Progenitor cell of endocrine pancreas (in vitro differentiated cells): Measurements from ENCODE around the gene LUC7L. TPM values are rescaled to one million over a fixed set of nuclear protein-coding genes. Genes with fewer than 3 reads are reported as not detected.

Source experiments
- DNase-seq: peaks from one replicate; pipeline ENCODE4 v3.0.0; 2021; ENCODE audit warnings: low spot score; ENCODE audit not compliant: unreplicated experiment
- H3K27ac Mint-ChIP-seq: 2 replicates; pipeline ENCODE4 v1.8.0; 2021; ENCODE audit warnings: mild to moderate bottlenecking, moderate library complexity, mixed read lengths
- H3K27me3 Mint-ChIP-seq: 2 replicates; pipeline ENCODE4 v1.8.0; 2021; ENCODE audit warnings: mixed read lengths
- H3K36me3 Mint-ChIP-seq: 2 replicates; pipeline ENCODE4 v1.8.0; 2022; ENCODE audit warnings: mixed read lengths; ENCODE audit not compliant: insufficient read depth
- H3K4me1 Mint-ChIP-seq: 2 replicates; pipeline ENCODE4 v1.8.0; 2021; ENCODE audit warnings: low read depth, mixed read lengths
- H3K4me3 Mint-ChIP-seq: 2 replicates; pipeline ENCODE4 v1.8.0; 2021; ENCODE audit warnings: low read depth, mild to moderate bottlenecking, moderate library complexity, mixed read lengths
- H3K9me3 Mint-ChIP-seq: 2 replicates; pipeline ENCODE4 v1.8.0; 2021; ENCODE audit warnings: low read depth, mixed read lengths
- total RNA-seq: library from RNA; stranded (reverse); gene quantifications from 2 replicates; pipeline ENCODE4 v1.2.1, GENCODE V29; 2021
- TF ChIP-seq, protein P1 (sequence below): fragments of 200-600 bp; sonication (generic); IDR thresholded peaks from one replicate; pipeline ENCODE4 v1.5.0; 2021; ENCODE audit warnings: antibody characterized with exemption, mild to moderate bottlenecking; ENCODE audit not compliant: unreplicated experiment

The LUC7L gene
- total RNA-seq, 1 donor from 2014 or later, result 229 TPM

- DNase-seq, result no peak
- Mint-ChIP-seq H3K27me3 (no peaks in the 10 kb centered on the region), H3K36me3 (peaks cover 3% of the 10 kb centered on the region), H3K4me1 (peaks cover 2% of the 10 kb centered on the region), H3K9me3 (no peaks in the 10 kb centered on the region), H3K27ac (peak overlapping the region; percentile 80), H3K4me3 (no peak overlapping the region)
- TF ChIP-seq, protein P1, sequence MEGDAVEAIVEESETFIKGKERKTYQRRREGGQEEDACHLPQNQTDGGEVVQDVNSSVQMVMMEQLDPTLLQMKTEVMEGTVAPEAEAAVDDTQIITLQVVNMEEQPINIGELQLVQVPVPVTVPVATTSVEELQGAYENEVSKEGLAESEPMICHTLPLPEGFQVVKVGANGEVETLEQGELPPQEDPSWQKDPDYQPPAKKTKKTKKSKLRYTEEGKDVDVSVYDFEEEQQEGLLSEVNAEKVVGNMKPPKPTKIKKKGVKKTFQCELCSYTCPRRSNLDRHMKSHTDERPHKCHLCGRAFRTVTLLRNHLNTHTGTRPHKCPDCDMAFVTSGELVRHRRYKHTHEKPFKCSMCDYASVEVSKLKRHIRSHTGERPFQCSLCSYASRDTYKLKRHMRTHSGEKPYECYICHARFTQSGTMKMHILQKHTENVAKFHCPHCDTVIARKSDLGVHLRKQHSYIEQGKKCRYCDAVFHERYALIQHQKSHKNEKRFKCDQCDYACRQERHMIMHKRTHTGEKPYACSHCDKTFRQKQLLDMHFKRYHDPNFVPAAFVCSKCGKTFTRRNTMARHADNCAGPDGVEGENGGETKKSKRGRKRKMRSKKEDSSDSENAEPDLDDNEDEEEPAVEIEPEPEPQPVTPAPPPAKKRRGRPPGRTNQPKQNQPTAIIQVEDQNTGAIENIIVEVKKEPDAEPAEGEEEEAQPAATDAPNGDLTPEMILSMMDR, result no peak
Measured at GRCh38 chr16:245105-245504, 15.9 kb upstream of the LUC7L start.

- Mint-ChIP-seq H3K36me3 (peaks cover 3% of the 10 kb centered on the region), H3K9me3 (no peaks in the 10 kb centered on the region), H3K27ac (no peak overlapping the region), H3K4me1 (peaks cover 2% of the 10 kb centered on the region), H3K27me3 (no peaks in the 10 kb centered on the region), H3K4me3 (no peak overlapping the region)
- no peak for DNase-seq
- TF ChIP-seq, protein P1, result no peak
Measured at GRCh38 chr16:243348-243747, 14.1 kb upstream of the LUC7L start.

- H3K9me3 Mint-ChIP-seq, result no peaks in the 10 kb centered on the region
- no peak overlapping the region for H3K27ac Mint-ChIP-seq
Measured at GRCh38 chr16:242281-242680, 13.0 kb upstream of the LUC7L start.

GRCh38 chr16:240559-240958 is 11.3 kb upstream of the LUC7L start:
- H3K36me3 Mint-ChIP-seq, result peaks cover 2% of the 10 kb centered on the region
- H3K27me3 Mint-ChIP-seq, result no peaks in the 10 kb centered on the region
- H3K4me3 Mint-ChIP-seq, result no peak overlapping the region
- TF ChIP-seq, protein P1, result no peak
- no peak for DNase-seq
- H3K27ac Mint-ChIP-seq, result peak overlapping the region; percentile 77
- H3K4me1 Mint-ChIP-seq, result peaks cover 6% of the 10 kb centered on the region
- H3K9me3 Mint-ChIP-seq, result no peaks in the 10 kb centered on the region

More at GRCh38 chr16:242281-242680, 13.0 kb upstream of the LUC7L start:
- TF ChIP-seq, protein P1, result no peak
- Mint-ChIP-seq H3K4me3 (no peak overlapping the region), H3K36me3 (peaks cover 2% of the 10 kb centered on the region), H3K27me3 (no peaks in the 10 kb centered on the region), H3K4me1 (peaks cover 3% of the 10 kb centered on the region)
- no peak for DNase-seq

- peaks cover 2% of the 10 kb centered on the region for H3K36me3 Mint-ChIP-seq
- no peaks in the 10 kb centered on the region for H3K9me3 Mint-ChIP-seq
- peak overlapping the region; percentile 11 for H3K27ac Mint-ChIP-seq
- no peaks in the 10 kb centered on the region for H3K27me3 Mint-ChIP-seq
- DNase-seq, result no peak
- TF ChIP-seq, protein P1, result no peak
- no peak overlapping the region for H3K4me3 Mint-ChIP-seq
- H3K4me1 Mint-ChIP-seq, result peaks cover 8% of the 10 kb centered on the region
Measured at GRCh38 chr16:239948-240277, 10.7 kb upstream of the LUC7L start.
